Measurements from ENCODE around the gene RBM4B. TPM values are rescaled to one million over a fixed set of nuclear protein-coding genes. Genes with fewer than 3 reads are reported as not detected.

Gene RBM4B
- total RNA-seq, 2 experiments from 2014 or later: 29.1 to 38.3 TPM

GRCh38 chr11:66691311-66691980 is 13.8 kb upstream of the RBM4B start:
- Histone ChIP-seq H3K27ac (ENCODE audit: low read depth, low read length, poor library complexity, severe bottlenecking) (no peak overlapping the region), H3K79me2 (ENCODE audit: insufficient read depth, low read depth, low read length) (no peaks in the 10 kb centered on the region), H4K20me1 (ENCODE audit: insufficient read depth, low read length) (no peaks in the 10 kb centered on the region), H3K36me3 (ENCODE audit: insufficient read depth, low read length) (no peaks in the 10 kb centered on the region), H3K4me2 (ENCODE audit: low read length) (no peak overlapping the region), H3K9me3 (ENCODE audit: low read length) (no peaks in the 10 kb centered on the region), H3K9me2 (ENCODE audit: insufficient read depth, low read length) (no peaks in the 10 kb centered on the region), H3K4me1 (ENCODE audit: insufficient read depth, low read length, poor library complexity, severe bottlenecking) (peaks cover 6% of the 10 kb centered on the region), H2AFZ (ENCODE audit: low read length) (no peak overlapping the region), H3K4me3 (ENCODE audit: low read depth, low read length, poor library complexity, severe bottlenecking) (no peak overlapping the region)
- DNase-seq (ENCODE audit: low spot score): no peak
- no TSS peak for BruUV-seq (replicated peaks)
- intact Hi-C loops (cut with micrococcal nuclease; ENCODE audit: unreplicated experiment): loop anchor here (10.0 kb wide), 1 partner anchor 283 kb away; the partner anchor contains the start of gene C11orf86
- ChIA-PET POLR2A (no interaction called here), CTCF (ENCODE audit: unreplicated experiment) (no interaction called here)
- no peak for TF ChIP-seq EZH2phosphoT487 (IDR thresholded peaks at IDR 0.05; ENCODE audit: borderline replicate concordance, low read depth, low read length)
- TF ChIP-seq CTCF (conservative IDR thresholded peaks at IDR 0.05; ENCODE audit: low read length): no peak

GRCh38 chr11:66689661-66690590 is 12.2 kb upstream of the RBM4B start:
- intact Hi-C loops (cut with micrococcal nuclease; ENCODE audit: unreplicated experiment): loop anchor here (10.0 kb wide), 1 partner anchor 285 kb away; the partner anchor contains the start of gene C11orf86
- H2AFZ ChIP-seq (ENCODE audit: low read length): no peak overlapping the region
- ChIA-PET CTCF (ENCODE audit: unreplicated experiment) (no interaction called here), POLR2A (no interaction called here)
- no peaks in the 10 kb centered on the region for H4K20me1 ChIP-seq (ENCODE audit: insufficient read depth, low read length)
- no peak overlapping the region for H3K4me2 ChIP-seq (ENCODE audit: low read length)
- H3K4me1 ChIP-seq (ENCODE audit: insufficient read depth, low read length, poor library complexity, severe bottlenecking): peaks cover 4% of the 10 kb centered on the region
- no peak for DNase-seq (ENCODE audit: low spot score)
- BruUV-seq (replicated peaks): no TSS peak
- no peaks in the 10 kb centered on the region for H3K79me2 ChIP-seq (ENCODE audit: insufficient read depth, low read depth, low read length)
- no peak overlapping the region for H3K4me3 ChIP-seq (ENCODE audit: low read depth, low read length, poor library complexity, severe bottlenecking)
- no peaks in the 10 kb centered on the region for H3K36me3 ChIP-seq (ENCODE audit: insufficient read depth, low read length)
- no peaks in the 10 kb centered on the region for H3K9me2 ChIP-seq (ENCODE audit: insufficient read depth, low read length)
- no peak for TF ChIP-seq EZH2phosphoT487 (IDR thresholded peaks at IDR 0.05; ENCODE audit: borderline replicate concordance, low read depth, low read length)
- no peak for TF ChIP-seq CTCF (conservative IDR thresholded peaks at IDR 0.05; ENCODE audit: low read length)
- no peaks in the 10 kb centered on the region for H3K9me3 ChIP-seq (ENCODE audit: low read length)
- no peak overlapping the region for H3K27ac ChIP-seq (ENCODE audit: low read depth, low read length, poor library complexity, severe bottlenecking)

Data from OCI-LY7 (cell line).